CD4-positive, alpha-beta memory T cell (primary cell): ENCODE data around the gene PRAME. TPM values are rescaled to one million over a fixed set of nuclear protein-coding genes. Genes with fewer than 3 reads are reported as not detected.
A peak's percentile ranks its signal among the peaks of the same experiment; 100 is the strongest.

ENCODE experiments used
- CTCF ChIA-PET: fragments of 350-600 bp; sonication (Branson Sonifier 250); formaldehyde crosslinking; loops from one replicate; lab custom pipeline; 2021; ENCODE audit warnings: inconsistent platforms; ENCODE audit not compliant: partially characterized antibody; lab: Charles Lee
- POLR2A ChIA-PET: fragments of 350-600 bp; sonication (Branson Sonifier 250); formaldehyde crosslinking; loops from one replicate; lab custom pipeline; 2021; ENCODE audit not compliant: partially characterized antibody; lab: Charles Lee
- DNase-seq, 5 donors: peaks; one replicate each; pipeline versions ENCODE4 v3.0.0 to v3.0.0-alpha.2; 2020 to 2022; ENCODE audit warnings: mixed read lengths in 1 of 5
- H3K27ac ChIP-seq: one replicate; pipeline ENCODE4 v1.7.0; 2013; ENCODE audit warnings: low read depth, low read length
- H3K27me3 ChIP-seq: 2 replicates; pipeline ENCODE4 v1.7.0; 2013; ENCODE audit warnings: mild to moderate bottlenecking, low read length, moderate library complexity; ENCODE audit not compliant: insufficient read depth
- H3K36me3 ChIP-seq: 2 replicates; pipeline ENCODE4 v1.7.0; 2013; ENCODE audit warnings: mild to moderate bottlenecking, low read length, moderate library complexity; ENCODE audit not compliant: insufficient read depth
- H3K4me1 ChIP-seq: 2 replicates; pipeline ENCODE4 v1.7.0; 2013; ENCODE audit warnings: mild to moderate bottlenecking, low read length, moderate library complexity; ENCODE audit not compliant: insufficient read depth
- H3K4me3 ChIP-seq, 2 donors: one replicate each; pipeline ENCODE4 v1.7.0; 2013; ENCODE audit warnings: low read length in 2 of 2, mild to moderate bottlenecking in 1 of 2
- H3K9me3 ChIP-seq, 2 donors: one replicate each; pipeline ENCODE4 v1.7.0; 2013; ENCODE audit warnings: low read length in 2 of 2, control low read depth in 1 of 2; ENCODE audit not compliant: control insufficient read depth in 1 of 2
- H3K27ac Mint-ChIP-seq, 7 donors: one replicate each; pipeline ENCODE4 v1.8.0; 2020 to 2021; ENCODE audit warnings: mixed read lengths in 7 of 7, mild to moderate bottlenecking in 6 of 7, inconsistent platforms in 3 of 7, moderate library complexity in 3 of 7
- H3K27me3 Mint-ChIP-seq, 2 donors: one replicate each; pipeline ENCODE4 v1.8.0; 2020 to 2021; ENCODE audit warnings: mixed read lengths in 2 of 2
- H3K36me3 Mint-ChIP-seq, 2 donors: one replicate each; pipeline ENCODE4 v1.8.0; 2020 to 2021; ENCODE audit warnings: mixed read lengths in 2 of 2, inconsistent platforms in 1 of 2, mild to moderate bottlenecking in 1 of 2
- H3K4me1 Mint-ChIP-seq, 4 donors: one replicate each; pipeline ENCODE4 v1.8.0; 2020 to 2021; ENCODE audit warnings: mixed read lengths in 4 of 4, mild to moderate bottlenecking in 1 of 4
- H3K4me3 Mint-ChIP-seq, 8 donors: one replicate each; pipeline ENCODE4 v1.8.0; 2020 to 2021; ENCODE audit warnings: mixed read lengths in 8 of 8, mild to moderate bottlenecking in 7 of 8, moderate library complexity in 6 of 8, inconsistent platforms in 3 of 8
- H3K9me3 Mint-ChIP-seq, 8 donors: one replicate each; pipeline ENCODE4 v1.8.0; 2020 to 2021; ENCODE audit warnings: mixed read lengths in 8 of 8, mild to moderate bottlenecking in 5 of 8, inconsistent platforms in 3 of 8, moderate library complexity in 1 of 8
- intact Hi-C: fragments of 100-400 bp; cut with micrococcal nuclease; formaldehyde crosslinking; loops from one replicate; pipeline ENCODE4 v1.15.1; 2023
- polyA plus RNA-seq, 2 donors: library from polyadenylated mRNA; unstranded; fragments of 300-500 nt; fragmentation: Illumina TruSeq; gene quantifications; one replicate each; pipeline ENCODE4 v1.2.3, GENCODE V29; 2021
- total RNA-seq, 2 experiments: library from RNA; stranded (reverse); gene quantifications; one replicate each; pipeline ENCODE4 v1.2.3, GENCODE V29; 2021

Gene PRAME
- total and polyA plus RNA-seq, 4 experiments from 2014 or later = not detected

GRCh38 chr22:22599248-22599647 is 40.2 kb upstream of the PRAME start:
- Mint-ChIP-seq H3K27me3 (peaks cover 0 to 9% of the 10 kb centered on the region in 2 donors), H3K9me3 (peaks cover 0 to 2% (median 0%) of the 10 kb centered on the region in 8 donors), H3K27ac (no peak overlapping the region), H3K4me1 (peaks cover 0 to under 1% (median 0%) of the 10 kb centered on the region in 4 donors), H3K4me3 (no peak overlapping the region), H3K36me3 (no peaks in the 10 kb centered on the region)
- Histone ChIP-seq H3K36me3 (no peaks in the 10 kb centered on the region), H3K27ac (no peak overlapping the region), H3K4me1 (no peaks in the 10 kb centered on the region), H3K4me3 (no peak overlapping the region), H3K27me3 (no peaks in the 10 kb centered on the region), H3K9me3 (no peaks in the 10 kb centered on the region)
- ChIA-PET CTCF (interaction anchor here (0.6 to 2.3 kb wide), 3 partner anchors 8 to 92 kb away, joined by 3 to 11 read pairs (median 8); no protein-coding TSS in a partner anchor), POLR2A (no interaction called here)
- no peak for DNase-seq
- intact Hi-C loops = no loop called here

- DNase-seq = no peak
- peaks cover 4 to 9% of the 10 kb centered on the region in 2 donors for H3K27me3 Mint-ChIP-seq
- POLR2A ChIA-PET = no interaction called here
- Histone ChIP-seq H3K27me3 (no peaks in the 10 kb centered on the region), H3K9me3 (no peaks in the 10 kb centered on the region), H3K4me3 (no peak overlapping the region), H3K4me1 (no peaks in the 10 kb centered on the region), H3K36me3 (no peaks in the 10 kb centered on the region), H3K27ac (no peak overlapping the region)
- intact Hi-C loops = no loop called here
- H3K36me3 Mint-ChIP-seq = no peaks in the 10 kb centered on the region
- peaks cover 0 to 4% (median 2%) of the 10 kb centered on the region in 4 donors for H3K4me1 Mint-ChIP-seq
- H3K9me3 Mint-ChIP-seq = peaks cover 0 to 2% (median 0%) of the 10 kb centered on the region in 8 donors
- H3K4me3 Mint-ChIP-seq = no peak overlapping the region
- CTCF ChIA-PET = interaction anchor here (0.6 to 2.3 kb wide), 2 partner anchors 11 to 13 kb away, joined by 3 to 11 read pairs; no protein-coding TSS in a partner anchor
- H3K27ac Mint-ChIP-seq = no peak overlapping the region
These were observed 39.1 kb upstream of the PRAME start for GRCh38 chr22:22598144-22598543.

GRCh38 chr22:22595001-22595835 is 36.2 kb upstream of the PRAME start:
- intact Hi-C loops = loop anchor here (2.0 kb wide), 1 partner anchor 92 kb away; no protein-coding TSS in a partner anchor
- Histone ChIP-seq H3K4me1 (no peaks in the 10 kb centered on the region), H3K27ac (no peak overlapping the region), H3K36me3 (no peaks in the 10 kb centered on the region), H3K4me3 (no peak overlapping the region), H3K9me3 (no peaks in the 10 kb centered on the region), H3K27me3 (no peaks in the 10 kb centered on the region)
- Mint-ChIP-seq H3K9me3 (peaks cover 0 to 2% (median 0%) of the 10 kb centered on the region in 8 donors), H3K27ac (peak overlapping the region in 1 of 7 donors; percentile 5), H3K27me3 (peaks cover 4 to 6% of the 10 kb centered on the region in 2 donors), H3K36me3 (no peaks in the 10 kb centered on the region), H3K4me1 (peaks cover 0 to 4% (median 2%) of the 10 kb centered on the region in 4 donors), H3K4me3 (no peak overlapping the region)
- CTCF ChIA-PET = interaction anchor here (0.8 to 2.1 kb wide), 2 partner anchors 8 to 362 kb away, joined by 3 to 9 read pairs; no protein-coding TSS in a partner anchor
- POLR2A ChIA-PET = no interaction called here
- no peak for DNase-seq

- Histone ChIP-seq H3K9me3 (no peaks in the 10 kb centered on the region), H3K27ac (no peak overlapping the region), H3K36me3 (no peaks in the 10 kb centered on the region), H3K27me3 (no peaks in the 10 kb centered on the region), H3K4me1 (no peaks in the 10 kb centered on the region), H3K4me3 (no peak overlapping the region)
- ChIA-PET POLR2A (no interaction called here), CTCF (interaction anchor here (0.6 to 1.7 kb wide), 4 partner anchors 156 to 363 kb away, joined by 3 to 5 read pairs (median 3); no protein-coding TSS in a partner anchor)
- intact Hi-C loops = loop anchor here (1.0 to 2.0 kb wide), 3 partner anchors 93 to 362 kb away; no protein-coding TSS in a partner anchor
- Mint-ChIP-seq H3K4me3 (no peak overlapping the region), H3K4me1 (peaks cover 0 to 4% (median 2%) of the 10 kb centered on the region in 4 donors), H3K27me3 (peaks cover 3 to 6% of the 10 kb centered on the region in 2 donors), H3K27ac (no peak overlapping the region), H3K9me3 (peaks cover 0 to 2% (median 0%) of the 10 kb centered on the region in 8 donors), H3K36me3 (no peaks in the 10 kb centered on the region)
- peak; percentile 31 to 59 (median 36) for DNase-seq
These were observed 35.0 kb upstream of the PRAME start for GRCh38 chr22:22593964-22594656.

GRCh38 chr22:22593250-22593649 is 34.2 kb upstream of the PRAME start:
- Histone ChIP-seq H3K27me3 (no peaks in the 10 kb centered on the region), H3K4me3 (no peak overlapping the region), H3K9me3 (no peaks in the 10 kb centered on the region), H3K36me3 (no peaks in the 10 kb centered on the region), H3K27ac (no peak overlapping the region), H3K4me1 (no peaks in the 10 kb centered on the region)
- H3K27me3 Mint-ChIP-seq = peaks cover 7 to 10% of the 10 kb centered on the region in 2 donors
- CTCF ChIA-PET = interaction anchor here (0.8 to 1.8 kb wide), 4 partner anchors 10 to 364 kb away, joined by 3 to 5 read pairs (median 4); no protein-coding TSS in a partner anchor
- no peaks in the 10 kb centered on the region for H3K36me3 Mint-ChIP-seq
- H3K4me3 Mint-ChIP-seq = no peak overlapping the region
- H3K27ac Mint-ChIP-seq = no peak overlapping the region
- peaks cover 0 to 4% (median 2%) of the 10 kb centered on the region in 4 donors for H3K4me1 Mint-ChIP-seq
- DNase-seq = no peak
- POLR2A ChIA-PET = no interaction called here
- peaks cover 0 to 1% (median 0%) of the 10 kb centered on the region in 8 donors for H3K9me3 Mint-ChIP-seq
- intact Hi-C loops = no loop called here

- ChIA-PET CTCF (interaction anchor here (0.7 to 7.5 kb wide), 9 partner anchors 8 to 375 kb away, joined by 3 to 57 read pairs (median 5); no protein-coding TSS in a partner anchor), POLR2A (no interaction called here)
- Histone ChIP-seq H3K9me3 (no peaks in the 10 kb centered on the region), H3K4me3 (no peak overlapping the region), H3K36me3 (no peaks in the 10 kb centered on the region), H3K27ac (no peak overlapping the region), H3K4me1 (no peaks in the 10 kb centered on the region), H3K27me3 (no peaks in the 10 kb centered on the region)
- DNase-seq = no peak
- Mint-ChIP-seq H3K36me3 (no peaks in the 10 kb centered on the region), H3K4me3 (no peak overlapping the region), H3K4me1 (peaks cover 0 to 4% (median 2%) of the 10 kb centered on the region in 4 donors), H3K27me3 (peaks cover 8 to 13% of the 10 kb centered on the region in 2 donors), H3K9me3 (peaks cover 0 to 1% (median 0%) of the 10 kb centered on the region in 8 donors), H3K27ac (no peak overlapping the region)
- intact Hi-C loops = no loop called here
These were observed 32.6 kb upstream of the PRAME start for GRCh38 chr22:22591348-22592299.
